HCT116 (cell line): ENCODE measurements around the gene SLC4A4. TPM values are rescaled to one million over a fixed set of nuclear protein-coding genes. Genes with fewer than 3 reads are reported as not detected.

Source experiments
- ATAC-seq: fragments of 200-7000 bp; cut with Tn5 transposase; 2 replicates; pipeline ENCODE4 v1.9.1; 2020; ENCODE audit warnings: mild to moderate bottlenecking, moderate library complexity
- BruUV-seq: library from RNA; stranded (reverse); fragments of 400-500 nt; replicated peaks from 2 replicates; lab custom pipeline; 2021; lab: Mats Ljungman, UMichigan
- CTCF ChIA-PET: fragments of 300-600 bp; sonication (Branson Sonifier 250); formaldehyde crosslinking; loops from one replicate; lab custom pipeline; 2021; ENCODE audit warnings: antibody characterized with exemption; lab: Charles Lee
- POLR2A ChIA-PET: fragments of 300-600, 350-600 bp; sonication (Branson Sonifier 250); formaldehyde crosslinking; loops from one replicate; lab custom pipeline; 2021; ENCODE audit warnings: antibody characterized with exemption; lab: Charles Lee
- RAD21 ChIA-PET, 2 experiments: fragments of 300-600 bp; sonication (Branson Sonifier 250); formaldehyde crosslinking; loops; one replicate each; lab custom pipeline; 2023; ENCODE audit warnings: low total read pairs in 2 of 2; ENCODE audit not compliant: uncharacterized antibody in 2 of 2, unreplicated experiment in 2 of 2, low non-redundant PET in 1 of 2; lab: Charles Lee
- DNase-seq: peaks from one replicate; pipeline ENCODE4 v3.0.0-alpha.2; 2010; ENCODE audit warnings: low read depth, low spot score
- H2AFZ ChIP-seq: fragments of 200-600 bp; shearing (Covaris generic), sonication (generic); 2 replicates; pipeline ENCODE4 v1.6.1; 2017; ENCODE audit warnings: low read depth, mixed run types, mixed read lengths, antibody characterized with exemption, low read length; ENCODE audit not compliant: poor library complexity, severe bottlenecking
- H3K27ac ChIP-seq: 2 replicates; pipeline ENCODE4 v1.5.1; 2012; ENCODE audit warnings: low read depth, low read length
- H3K27me3 ChIP-seq: fragments of 200-600 bp; sonication (generic); 2 replicates; pipeline ENCODE4 v1.6.1; 2016; ENCODE audit warnings: mixed run types, low read length, mixed read lengths; ENCODE audit not compliant: insufficient read depth
- H3K36me3 ChIP-seq, 2 experiments: fragments of 200-500 bp in 1 of 2; fragments of 200-600 bp in 1 of 2; sonication (Bioruptor generic) in 1 of 2; sonication (generic) in 1 of 2; 2 replicates each; pipeline versions ENCODE4 v1.5.1 to v1.6.1; 2014 to 2016; ENCODE audit warnings: low read length in 2 of 2, inconsistent platforms in 1 of 2, mixed read lengths in 1 of 2, mixed run types in 1 of 2; ENCODE audit not compliant: insufficient read depth in 2 of 2, control insufficient read depth in 1 of 2
- H3K4me1 ChIP-seq, 2 experiments: fragments of 200-600 bp in 1 of 2; sonication (generic) in 1 of 2; 2 replicates each; pipeline versions ENCODE4 v1.5.1 to v1.6.1; 2012 to 2017; ENCODE audit warnings: low read length in 2 of 2, inconsistent platforms in 1 of 2, mild to moderate bottlenecking in 1 of 2, mixed read lengths in 1 of 2, mixed run types in 1 of 2, moderate library complexity in 1 of 2; ENCODE audit not compliant: insufficient read depth in 2 of 2, control insufficient read depth in 1 of 2
- H3K4me2 ChIP-seq: fragments of 200-600 bp; sonication (generic); 2 replicates; pipeline ENCODE4 v1.6.1; 2017; ENCODE audit warnings: mixed run types, low read length, mixed read lengths
- H3K4me3 ChIP-seq, 2 experiments: fragments of 200-600 bp in 1 of 2; sonication (generic) in 1 of 2; replicated peaks in 1 of 2; 2 replicates each; pipeline ENCODE4 v1.5.1; 2011 to 2016; ENCODE audit warnings: low read length in 2 of 2, control low read depth in 1 of 2, low read depth in 1 of 2, mild to moderate bottlenecking in 1 of 2, mixed read lengths in 1 of 2, mixed run types in 1 of 2
- H3K79me2 ChIP-seq: fragments of 200-600 bp; sonication (generic); 2 replicates; pipeline ENCODE4 v1.6.1; 2017; ENCODE audit warnings: mild to moderate bottlenecking, mixed run types, low read length, moderate library complexity, mixed read lengths; ENCODE audit not compliant: insufficient read depth
- H3K9ac ChIP-seq: fragments of 200-600 bp; sonication (generic); 2 replicates; pipeline ENCODE4 v1.6.1; 2016; ENCODE audit warnings: low read length, mixed read lengths
- H3K9me2 ChIP-seq: fragments of 200-600 bp; sonication (generic), shearing (Covaris generic); 2 replicates; pipeline ENCODE4 v1.6.1; 2017; ENCODE audit warnings: mixed run types, mild to moderate bottlenecking, moderate library complexity; ENCODE audit not compliant: insufficient read depth
- H3K9me3 ChIP-seq, 2 experiments: fragments of 200-500 bp in 1 of 2; fragments of 200-600 bp in 1 of 2; sonication (Bioruptor generic) in 1 of 2; sonication (generic) in 1 of 2; 2 replicates each; pipeline ENCODE4 v1.6.1; 2014 to 2017; ENCODE audit warnings: low read length in 2 of 2, mixed read lengths in 2 of 2, inconsistent platforms in 1 of 2, low read depth in 1 of 2, mild to moderate bottlenecking in 1 of 2, mixed run types in 1 of 2, moderate library complexity in 1 of 2; ENCODE audit not compliant: control insufficient read depth in 1 of 2, insufficient read depth in 1 of 2
- H4K20me1 ChIP-seq: fragments of 200-600 bp; sonication (generic), shearing (Covaris generic); 2 replicates; pipeline ENCODE4 v1.6.1; 2017; ENCODE audit warnings: mixed run types, mild to moderate bottlenecking, moderate library complexity; ENCODE audit not compliant: insufficient read depth
- ATF3 ChIP-seq: IDR thresholded peaks from 2 replicates; pipeline ENCODE4 v1.6.1; 2012
- CBX3 ChIP-seq: IDR thresholded peaks from 2 replicates; pipeline ENCODE4 v1.6.1; 2012; ENCODE audit warnings: low read depth
- EGR1 ChIP-seq: IDR thresholded peaks from 2 replicates; pipeline ENCODE4 v1.6.1; 2012; ENCODE audit warnings: low read depth
- ELF1 ChIP-seq: IDR thresholded peaks from 2 replicates; pipeline ENCODE4 v1.6.1; 2012; ENCODE audit warnings: low read depth, borderline replicate concordance
- EZH2 ChIP-seq: fragments of 200-600 bp; sonication (generic); IDR thresholded peaks from 2 replicates; pipeline ENCODE4 v1.6.1; 2017; ENCODE audit warnings: antibody characterized with exemption, mixed run types
- EZH2phosphoT487 ChIP-seq: fragments of 200-600 bp; IDR thresholded peaks from 2 replicates; pipeline ENCODE4 v1.6.1; 2018; ENCODE audit warnings: antibody characterized with exemption, borderline replicate concordance
- FOSL1 ChIP-seq: IDR thresholded peaks from 2 replicates; pipeline ENCODE4 v1.6.1; 2012; ENCODE audit warnings: low read depth
- JUND ChIP-seq: IDR thresholded peaks from 2 replicates; pipeline ENCODE4 v1.6.1; 2012
- MAX ChIP-seq: IDR thresholded peaks from 2 replicates; pipeline ENCODE4 v1.6.1; 2012
- POLR2A ChIP-seq: IDR thresholded peaks from 2 replicates; pipeline ENCODE4 v1.7.0; 2011; ENCODE audit warnings: borderline replicate concordance; ENCODE audit not compliant: insufficient read depth, insufficient read length; ENCODE audit errors: extremely low read depth
- RAD21 ChIP-seq: IDR thresholded peaks from 2 replicates; pipeline ENCODE4 v1.6.1; 2012; ENCODE audit warnings: low read depth, mild to moderate bottlenecking
- SP1 ChIP-seq: IDR thresholded peaks from 2 replicates; pipeline ENCODE4 v1.6.1; 2012; ENCODE audit warnings: low read depth
- SRF ChIP-seq: IDR thresholded peaks from 2 replicates; pipeline ENCODE4 v1.6.1; 2012; ENCODE audit warnings: low read depth
- TCF7L2 ChIP-seq: IDR thresholded peaks from 2 replicates; pipeline ENCODE4 v1.7.0; 2011; ENCODE audit warnings: borderline replicate concordance, inconsistent platforms; ENCODE audit not compliant: insufficient read depth, insufficient read length; ENCODE audit errors: extremely low read depth
- YY1 ChIP-seq: IDR thresholded peaks from 2 replicates; pipeline ENCODE4 v1.6.1; 2011; ENCODE audit warnings: low read length, low read depth, moderate library complexity, mild to moderate bottlenecking; ENCODE audit not compliant: insufficient replicate concordance; ENCODE audit errors: extremely low read depth
- ZBTB33 ChIP-seq: IDR thresholded peaks from 2 replicates; pipeline ENCODE4 v1.6.1; 2011; ENCODE audit warnings: mild to moderate bottlenecking, low read length, moderate library complexity; ENCODE audit not compliant: insufficient replicate concordance; ENCODE audit errors: extremely low read depth
- ZNF274 ChIP-seq: fragments of 200-500 bp; sonication (Bioruptor generic); IDR thresholded peaks from 2 replicates; pipeline ENCODE4 v1.6.1; 2014; ENCODE audit warnings: mild to moderate bottlenecking, low read depth, low read length, inconsistent platforms
- intact Hi-C: fragments of 100-400 bp; cut with micrococcal nuclease; formaldehyde crosslinking; loops from 2 replicates; pipeline ENCODE4 v1.10.0; 2022
- total RNA-seq: library from RNA; stranded (reverse); gene quantifications from one replicate; pipeline ENCODE4 v1.2.1, GENCODE V29; 2021; ENCODE audit not compliant: unreplicated experiment

SLC4A4 gene
- total RNA-seq, 1 experiment from 2014 or later: 0.30 TPM

- POLR2A ChIA-PET: no interaction called here
- intact Hi-C loops: no loop called here
- ATAC-seq: no peak
Measured at GRCh38 chr4:71343670-71344466, 5.0 kb downstream of the SLC4A4 start.

GRCh38 chr4:71346710-71347109 lies 7.9 kb downstream of the SLC4A4 start:
- ATAC-seq (no peak), DNase-seq (no peak)
- peaks cover 19% of the 10 kb centered on the region for H3K27me3 ChIP-seq
- BruUV-seq: no TSS peak
- ChIA-PET RAD21 (no interaction called here), POLR2A (no interaction called here), CTCF (no interaction called here)
- no peak overlapping the region for H3K27ac ChIP-seq
- no peaks in the 10 kb centered on the region for H3K36me3 ChIP-seq
- H2AFZ ChIP-seq: no peak overlapping the region
- H3K4me3 ChIP-seq: no peak overlapping the region
- no peak overlapping the region for H3K4me2 ChIP-seq
- no peaks in the 10 kb centered on the region for H3K9me2 ChIP-seq
- no peak overlapping the region for H3K9ac ChIP-seq
- intact Hi-C loops: no loop called here
- H4K20me1 ChIP-seq: no peaks in the 10 kb centered on the region
- no peaks in the 10 kb centered on the region for H3K79me2 ChIP-seq
- no peaks in the 10 kb centered on the region for H3K9me3 ChIP-seq
- H3K4me1 ChIP-seq: no peaks in the 10 kb centered on the region
- TF ChIP-seq JUND (no peak), ELF1 (no peak), YY1 (no peak), SRF (no peak), FOSL1 (no peak), MAX (no peak), ZBTB33 (no peak), TCF7L2 (no peak), EZH2phosphoT487 (no peak), EZH2 (no peak), ATF3 (no peak)

More at GRCh38 chr4:71343670-71344466, 5.0 kb downstream of the SLC4A4 start:
- H3K27me3 ChIP-seq: peaks cover 19% of the 10 kb centered on the region
- TF ChIP-seq JUND (no peak), ZNF274 (no peak), MAX (no peak), EGR1 (no peak), ELF1 (no peak), POLR2A (no peak), CBX3 (no peak), YY1 (no peak), RAD21 (no peak), ATF3 (no peak), SP1 (no peak), EZH2phosphoT487 (no peak)
- no peak overlapping the region for H3K27ac ChIP-seq
- no peaks in the 10 kb centered on the region for H3K9me2 ChIP-seq
- H3K4me2 ChIP-seq: no peak overlapping the region
- no peak for DNase-seq
- H3K4me3 ChIP-seq: no peak overlapping the region
- no peaks in the 10 kb centered on the region for H3K36me3 ChIP-seq
- H3K9me3 ChIP-seq: no peaks in the 10 kb centered on the region
- no peaks in the 10 kb centered on the region for H3K4me1 ChIP-seq
- no peak overlapping the region for H2AFZ ChIP-seq
- ChIA-PET RAD21 (no interaction called here), CTCF (no interaction called here)
- BruUV-seq: no TSS peak
- no peak overlapping the region for H3K9ac ChIP-seq
- H3K79me2 ChIP-seq: no peaks in the 10 kb centered on the region
- H4K20me1 ChIP-seq: no peaks in the 10 kb centered on the region
